OCI-LY3 (cell line): ENCODE results near the gene TRAF3IP3.

ENCODE experiments used
- H2AFZ ChIP-seq: fragments of 200-600, 300-600 bp; shearing (Covaris generic); 2 replicates; pipeline ENCODE4 v1.6.0; 2014; ENCODE audit warnings: antibody characterized with exemption, low read depth, low read length
- H3K27ac ChIP-seq: fragments of 200-600, 300-600 bp; sonication (generic); 2 replicates; pipeline ENCODE4 v1.5.1; 2014; ENCODE audit warnings: mild to moderate bottlenecking, low read length, moderate library complexity, mixed read lengths
- H3K27me3 ChIP-seq: fragments of 200-600, 300-600 bp; sonication (generic); 2 replicates; pipeline ENCODE4 v1.6.1; 2014; ENCODE audit warnings: low read depth, low read length, mixed read lengths
- H3K36me3 ChIP-seq: fragments of 200-600, 300-600 bp; sonication (generic); replicated peaks from 2 replicates; pipeline ENCODE3; 2014; ENCODE audit warnings: low read depth, low read length, mixed read lengths
- H3K4me1 ChIP-seq: fragments of 300-600, 200-600 bp; sonication (generic); 2 replicates; pipeline ENCODE4 v1.6.1; 2014; ENCODE audit warnings: low read length, mixed read lengths
- H3K4me2 ChIP-seq: fragments of 200-600, 300-600 bp; sonication (generic); 2 replicates; pipeline ENCODE4 v1.6.1; 2014; ENCODE audit warnings: low read length, mixed read lengths
- H3K4me3 ChIP-seq: fragments of 300-600, 200-600 bp; sonication (generic); 2 replicates; pipeline ENCODE4 v1.5.1; 2014; ENCODE audit warnings: antibody characterized with exemption, mild to moderate bottlenecking, low read length, moderate library complexity
- H3K79me2 ChIP-seq: fragments of 300-600, 200-600 bp; shearing (Covaris generic); 2 replicates; pipeline ENCODE4 v1.6.1; 2014; ENCODE audit warnings: mild to moderate bottlenecking, low read length, mixed read lengths
- H3K9ac ChIP-seq: fragments of 300-600, 200-600 bp; shearing (Covaris generic); 2 replicates; pipeline ENCODE4 v1.6.0; 2014; ENCODE audit warnings: mild to moderate bottlenecking, low read length, moderate library complexity
- H3K9me3 ChIP-seq: fragments of 200-600, 300-600 bp; shearing (Covaris generic); 2 replicates; pipeline ENCODE4 v1.6.1; 2014; ENCODE audit warnings: low read length, mixed read lengths; ENCODE audit not compliant: insufficient read depth
- H4K20me1 ChIP-seq: fragments of 200-600, 300-600 bp; sonication (generic); 2 replicates; pipeline ENCODE4 v1.6.1; 2016; ENCODE audit warnings: low read length, mixed read lengths; ENCODE audit not compliant: insufficient read depth
- CTCF ChIP-seq: fragments of 200-600, 300-600 bp; sonication (generic); IDR thresholded peaks from 2 replicates; pipeline ENCODE4 v1.5.1; 2014; ENCODE audit warnings: antibody characterized with exemption, low read length, low read depth
- EZH2phosphoT487 ChIP-seq: fragments of 200-600 bp; shearing (Covaris generic); IDR thresholded peaks from 2 replicates; pipeline ENCODE4 v1.6.1; 2018; ENCODE audit warnings: antibody characterized with exemption, mixed run types, low read depth

Gene TRAF3IP3

GRCh38 chr1:209784265-209785169, 28.7 kb downstream of the TRAF3IP3 start, which contains the start of gene C1orf74:
Gene C1orf74 (minus strand): TSS chr1:209784559. CDS start chr1:209783634, 925 bp downstream.
- peak within 1 kb of the TSS; percentile 81 for H3K27ac ChIP-seq

GRCh38 chr1:209785592-209785991, 29.7 kb downstream of the TRAF3IP3 start:
- Histone ChIP-seq H3K36me3 (peaks cover 22% of the 10 kb centered on the region), H3K27ac (no peak overlapping the region), H4K20me1 (no peaks in the 10 kb centered on the region), H3K27me3 (no peaks in the 10 kb centered on the region), H3K9ac (no peak overlapping the region), H3K4me2 (no peak overlapping the region), H3K9me3 (no peaks in the 10 kb centered on the region), H3K4me1 (peaks cover 30% of the 10 kb centered on the region), H3K4me3 (no peak overlapping the region), H2AFZ (no peak overlapping the region), H3K79me2 (peaks cover 19% of the 10 kb centered on the region)
- TF ChIP-seq CTCF (no peak), EZH2phosphoT487 (no peak)

More at GRCh38 chr1:209784265-209785169, 28.7 kb downstream of the TRAF3IP3 start, which contains the start of gene C1orf74:
- H3K4me1 ChIP-seq, result peaks cover 24% of the 10 kb centered on the region
- no peak for TF ChIP-seq EZH2phosphoT487
- no peak; the same call in 1 of the 2 replicates for TF ChIP-seq CTCF
- H3K9ac ChIP-seq, result peak within 1 kb of the TSS; percentile 84
- H3K79me2 ChIP-seq, result peaks cover 19% of the 10 kb centered on the region
- peaks cover 26% of the 10 kb centered on the region for H3K36me3 ChIP-seq
- no peaks in the 10 kb centered on the region for H3K27me3 ChIP-seq
- H3K4me3 ChIP-seq, result peak within 1 kb of the TSS; percentile 84
- no peaks in the 10 kb centered on the region for H4K20me1 ChIP-seq
- no peaks in the 10 kb centered on the region for H3K9me3 ChIP-seq
- peak within 1 kb of the TSS; percentile 92 for H3K4me2 ChIP-seq
- peak within 1 kb of the TSS; percentile 85 for H2AFZ ChIP-seq

DNA sequence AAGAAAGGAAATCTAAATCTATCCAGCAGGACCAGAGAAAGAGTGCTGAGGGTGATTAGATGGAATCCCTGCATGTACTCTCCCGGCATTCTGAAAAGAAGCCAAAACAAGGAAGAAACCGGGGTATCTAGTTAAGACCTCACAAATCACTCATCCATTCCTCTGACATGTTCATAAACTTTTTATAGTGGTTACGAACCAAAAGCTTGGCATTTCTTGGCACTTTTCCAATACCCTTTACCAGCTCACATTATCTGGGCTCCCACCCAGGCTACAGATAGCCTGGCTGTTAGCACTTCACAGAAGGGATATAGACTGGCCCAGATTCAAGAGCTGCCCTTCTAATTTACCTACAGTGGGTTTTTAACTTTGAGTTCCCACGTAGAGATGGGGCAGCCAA, 30.3 kb downstream of the TRAF3IP3 start:
- peaks cover 19% of the 10 kb centered on the region for H3K79me2 ChIP-seq
- H3K27ac ChIP-seq, result no peak overlapping the region
- no peak overlapping the region for H3K4me3 ChIP-seq
- no peak overlapping the region for H3K4me2 ChIP-seq
- no peaks in the 10 kb centered on the region for H4K20me1 ChIP-seq
- peaks cover 30% of the 10 kb centered on the region for H3K4me1 ChIP-seq
- no peaks in the 10 kb centered on the region for H3K27me3 ChIP-seq
- no peak overlapping the region for H2AFZ ChIP-seq
- H3K36me3 ChIP-seq, result peaks cover 21% of the 10 kb centered on the region
- H3K9ac ChIP-seq, result no peak overlapping the region
- H3K9me3 ChIP-seq, result no peaks in the 10 kb centered on the region
- TF ChIP-seq CTCF, result no peak
- TF ChIP-seq EZH2phosphoT487, result no peak

GRCh38 chr1:209787551-209787950, 31.7 kb downstream of the TRAF3IP3 start:
- H3K27me3 ChIP-seq, result peaks cover 6% of the 10 kb centered on the region; the same call in 1 of the 2 replicates
- TF ChIP-seq CTCF, result no peak
- H3K4me2 ChIP-seq, result peak overlapping the region; percentile 49
- H3K27ac ChIP-seq, result no peak overlapping the region
- H3K4me1 ChIP-seq, result peaks cover 30% of the 10 kb centered on the region
- H4K20me1 ChIP-seq, result no peaks in the 10 kb centered on the region
- no peaks in the 10 kb centered on the region for H3K9me3 ChIP-seq
- H3K79me2 ChIP-seq, result peaks cover 17% of the 10 kb centered on the region
- H2AFZ ChIP-seq, result peak overlapping the region; percentile 41
- no peak overlapping the region for H3K9ac ChIP-seq
- 0 out of 2 replicates have a peak overlapping the region, but pooled peaks have one; percentile 4 for H3K4me3 ChIP-seq
- H3K36me3 ChIP-seq, result peaks cover 7% of the 10 kb centered on the region
